Measurements from ENCODE around the gene EIF5B.

- TF ChIP-seq TCF7L2 (IDR thresholded peaks at IDR 0.05; ENCODE audit: low read depth, low read length) = no peak
- no peak for TF ChIP-seq CTCF (IDR thresholded peaks at IDR 0.05)
- TF ChIP-seq REST (IDR thresholded peaks at IDR 0.05; ENCODE audit: insufficient read depth in 1 of 2, low read depth in 2 of 2, low read length in 1 of 2) = no peak
- TF ChIP-seq SIN3A (IDR thresholded peaks at IDR 0.05; ENCODE audit: borderline replicate concordance, insufficient read depth, low read depth, low read length) = no peak
- no peak for TF ChIP-seq POLR2AphosphoS5 (IDR thresholded peaks at IDR 0.05; ENCODE audit: low read depth, low read length)
Observed at GRCh38 chr2:99436874-99437273, 99.7 kb downstream of the EIF5B start.

All from Panc1 (cell line).